NT2/D1 (cell line): ENCODE data around the gene ITPR2.
"Not testable (repeated sequence)": the region's sequence is repeated elsewhere in the genome, so short reads cannot be mapped to it uniquely, and the experiment has no call there.

ENCODE experiments used
- DNase-seq: peaks from one replicate; pipeline ENCODE4 v3.0.0-alpha.2; 2011; ENCODE audit warnings: low read depth, low spot score
- H3K27me3 ChIP-seq: 2 replicates; pipeline ENCODE4 v1.6.0; 2011; ENCODE audit warnings: mild to moderate bottlenecking; ENCODE audit not compliant: insufficient read length, insufficient read depth
- H3K36me3 ChIP-seq: 2 replicates; pipeline ENCODE4 v1.6.1; 2011; ENCODE audit warnings: mild to moderate bottlenecking, low read length, mixed read lengths; ENCODE audit not compliant: insufficient read depth, insufficient read length
- H3K4me1 ChIP-seq: 2 replicates; pipeline ENCODE4 v1.5.1; 2011; ENCODE audit not compliant: insufficient read depth, insufficient read length
- H3K4me3 ChIP-seq: 2 replicates; pipeline ENCODE4 v1.5.1; 2011; ENCODE audit warnings: low read depth; ENCODE audit not compliant: insufficient read length
- H3K9ac ChIP-seq: 2 replicates; pipeline ENCODE4 v1.6.0; 2011; ENCODE audit warnings: low read depth; ENCODE audit not compliant: insufficient read length
- H3K9me3 ChIP-seq: 2 replicates; pipeline ENCODE4 v1.5.1; 2011; ENCODE audit warnings: mild to moderate bottlenecking, low read length; ENCODE audit not compliant: insufficient read depth
- SUZ12 ChIP-seq: IDR thresholded peaks from 2 replicates; pipeline ENCODE4 v1.6.1; 2011; ENCODE audit not compliant: insufficient read length, insufficient read depth; ENCODE audit errors: extremely low read depth
- YY1 ChIP-seq: IDR thresholded peaks from 2 replicates; pipeline ENCODE4 v1.6.1; 2011; ENCODE audit not compliant: insufficient read length, insufficient read depth
- ZNF274 ChIP-seq: IDR thresholded peaks from 2 replicates; pipeline ENCODE4 v1.6.1; 2011; ENCODE audit warnings: mild to moderate bottlenecking, low read depth, low read length

Gene ITPR2

DNA sequence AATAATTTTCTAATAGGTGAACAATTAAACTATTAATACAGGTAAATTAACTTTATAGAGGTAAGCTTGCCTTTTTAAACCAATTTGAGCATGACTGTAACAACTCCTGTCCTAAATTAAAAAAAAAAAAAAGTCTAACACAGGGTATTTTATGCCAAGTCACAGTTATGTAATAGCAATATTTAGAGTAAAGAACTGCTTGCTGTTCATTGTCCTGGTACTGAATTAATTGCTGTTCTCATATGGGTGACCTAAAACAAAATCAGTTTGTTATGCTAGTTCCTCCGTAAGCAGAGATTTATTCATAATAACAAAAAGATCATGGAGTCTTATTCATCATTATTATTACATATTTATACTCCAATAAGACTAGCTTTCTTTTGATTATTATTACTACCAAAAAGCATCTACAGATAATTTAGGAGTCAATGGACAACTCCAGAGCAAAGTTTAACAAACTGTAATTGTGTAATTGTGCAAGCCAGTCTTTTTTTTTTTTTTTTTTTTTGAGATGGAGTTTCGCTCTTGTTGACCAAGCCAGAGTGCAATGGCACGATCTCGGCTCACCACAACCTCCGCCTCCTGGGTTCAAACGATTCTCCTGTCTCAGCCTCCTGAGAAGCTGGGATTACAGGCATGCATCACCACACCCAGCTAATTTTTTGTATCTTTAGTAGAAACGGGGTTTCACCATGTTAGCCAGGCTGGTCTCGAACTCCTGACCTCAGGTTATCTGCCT is 98.3 kb downstream of the ITPR2 start:
- peaks cover 8% of the 10 kb centered on the region; the same call in 1 of the 2 replicates for H3K9me3 ChIP-seq
- H3K4me3 ChIP-seq = no peak overlapping the region
- no peaks in the 10 kb centered on the region for H3K27me3 ChIP-seq
- no peak for DNase-seq
- H3K4me1 ChIP-seq = no peaks in the 10 kb centered on the region
- TF ChIP-seq ZNF274 (no peak), SUZ12 (no peak), YY1 (no peak)
- no peaks in the 10 kb centered on the region for H3K36me3 ChIP-seq
- no peak overlapping the region for H3K9ac ChIP-seq

DNA sequence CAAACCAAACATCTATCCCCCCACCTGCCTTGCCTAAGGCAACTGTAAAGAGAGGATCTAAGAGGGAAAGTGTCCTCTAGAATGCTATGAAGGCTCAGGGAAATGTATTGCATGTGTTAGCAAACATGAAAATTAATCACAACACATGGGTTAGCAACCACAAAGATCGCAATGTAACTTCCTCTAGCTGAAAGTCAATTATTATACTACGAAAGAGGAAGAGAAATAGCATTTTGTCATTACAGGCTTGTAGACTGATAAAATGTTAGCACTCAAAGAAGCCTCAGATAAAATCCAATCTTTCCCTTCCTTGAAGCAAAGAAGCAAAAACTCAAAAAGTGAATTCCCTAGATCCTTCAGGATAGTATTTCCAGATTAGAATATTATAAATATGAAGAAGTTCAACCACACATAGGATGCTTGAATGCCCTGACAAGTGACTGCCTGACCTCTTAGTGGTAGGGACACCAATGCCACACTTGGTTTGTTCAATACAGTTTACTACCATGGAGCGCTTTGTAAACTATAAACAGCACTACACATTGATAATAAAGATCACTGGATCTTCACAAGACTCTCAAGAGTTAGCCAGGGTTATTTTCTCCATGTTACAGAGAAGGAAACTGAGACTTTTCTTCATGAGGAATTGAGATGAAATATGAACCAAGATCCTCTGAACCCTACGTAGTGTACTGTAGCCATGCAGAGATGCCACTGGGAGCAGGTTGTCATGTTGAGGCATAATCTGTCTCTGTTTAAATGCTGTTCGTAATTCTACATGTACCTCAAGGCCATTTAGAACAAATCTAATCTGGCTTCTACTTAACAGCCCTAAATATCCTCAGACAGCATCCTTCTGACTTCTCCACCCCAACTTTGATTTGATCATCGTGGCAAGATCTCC is 100.7 kb downstream of the ITPR2 start:
- peaks cover 4% of the 10 kb centered on the region; the same call in 1 of the 2 replicates for H3K9me3 ChIP-seq
- no peak for DNase-seq
- no peak overlapping the region for H3K4me3 ChIP-seq
- H3K27me3 ChIP-seq = no peaks in the 10 kb centered on the region
- H3K4me1 ChIP-seq = no peaks in the 10 kb centered on the region
- H3K36me3 ChIP-seq = no peaks in the 10 kb centered on the region
- H3K9ac ChIP-seq = no peak overlapping the region
- TF ChIP-seq SUZ12 (no peak), YY1 (no peak), ZNF274 (no peak)

DNA sequence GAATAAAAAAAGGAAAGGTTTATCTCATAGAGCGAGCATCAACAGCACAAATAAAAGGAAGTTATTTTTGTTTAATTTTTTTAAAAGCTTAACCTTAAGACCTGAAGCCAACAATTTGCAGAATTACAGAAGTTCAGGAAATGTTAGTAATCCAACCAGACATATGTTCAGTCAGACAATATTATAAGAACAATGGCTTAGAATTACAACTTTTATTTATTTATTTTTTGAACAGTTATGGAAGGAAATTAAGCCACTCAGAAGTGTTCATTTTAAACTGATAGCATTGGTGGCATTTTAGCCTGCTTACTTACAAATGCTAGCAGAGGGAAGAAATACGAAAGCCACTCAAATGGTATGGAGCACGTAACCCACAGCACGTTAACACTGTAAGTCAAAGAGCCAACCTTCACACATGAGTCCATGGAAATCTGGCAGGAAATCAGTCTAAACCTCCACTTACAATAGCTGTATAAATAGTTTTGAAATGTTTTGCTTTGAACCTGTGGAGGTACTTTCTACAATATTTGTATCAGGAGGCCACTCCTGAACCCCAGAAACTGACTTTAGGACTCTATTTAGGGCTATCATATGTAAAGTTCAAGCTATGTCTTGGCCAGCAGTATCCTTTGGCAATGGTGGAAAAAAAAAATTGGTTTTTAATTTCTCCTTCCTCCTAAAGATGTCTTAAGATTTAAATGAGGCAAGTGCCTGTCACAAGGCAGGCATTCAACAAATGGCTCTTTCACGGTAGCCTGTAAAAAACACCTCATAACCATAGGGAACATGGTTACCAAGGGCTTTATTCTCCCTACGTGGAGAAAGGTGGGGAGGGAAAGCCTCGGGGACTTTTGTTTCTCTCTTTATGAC is 102.3 kb downstream of the ITPR2 start:
- DNase-seq = no peak
- H3K4me3 ChIP-seq = no peak overlapping the region
- no peaks in the 10 kb centered on the region for H3K36me3 ChIP-seq
- H3K4me1 ChIP-seq = no peaks in the 10 kb centered on the region
- TF ChIP-seq ZNF274 (no peak), SUZ12 (no peak), YY1 (no peak)
- peaks cover 4% of the 10 kb centered on the region; the same call in 1 of the 2 replicates for H3K9me3 ChIP-seq
- H3K27me3 ChIP-seq = no peaks in the 10 kb centered on the region
- H3K9ac ChIP-seq = no peak overlapping the region

DNA sequence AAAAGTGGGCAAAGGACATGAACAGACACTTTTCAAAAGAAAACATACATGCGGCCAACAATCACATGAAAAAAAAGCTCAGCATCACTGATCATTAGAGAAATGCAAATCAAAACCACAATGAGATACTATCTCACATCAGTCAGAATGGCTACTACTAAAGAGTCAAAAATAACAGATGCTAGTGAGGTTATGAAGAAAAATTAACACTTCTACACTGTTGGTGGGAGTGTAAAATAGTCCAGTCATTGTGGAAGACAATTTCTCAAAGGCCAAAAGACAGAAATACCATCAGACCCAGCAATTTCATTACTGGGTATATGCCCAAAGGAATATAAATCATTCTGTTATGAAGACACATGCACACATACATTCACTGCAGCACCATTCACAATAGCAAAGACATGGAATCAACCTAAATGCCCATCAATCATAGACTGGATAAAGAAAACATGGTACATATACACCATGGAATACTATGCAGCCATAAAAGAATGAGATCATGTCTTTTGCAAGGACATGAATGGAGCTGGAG is 103.8 kb downstream of the ITPR2 start:
- not testable (repeated sequence) for H3K36me3 ChIP-seq, H3K9ac ChIP-seq, DNase-seq, H3K9me3 ChIP-seq, H3K27me3 ChIP-seq, H3K4me1 ChIP-seq, H3K4me3 ChIP-seq

DNA sequence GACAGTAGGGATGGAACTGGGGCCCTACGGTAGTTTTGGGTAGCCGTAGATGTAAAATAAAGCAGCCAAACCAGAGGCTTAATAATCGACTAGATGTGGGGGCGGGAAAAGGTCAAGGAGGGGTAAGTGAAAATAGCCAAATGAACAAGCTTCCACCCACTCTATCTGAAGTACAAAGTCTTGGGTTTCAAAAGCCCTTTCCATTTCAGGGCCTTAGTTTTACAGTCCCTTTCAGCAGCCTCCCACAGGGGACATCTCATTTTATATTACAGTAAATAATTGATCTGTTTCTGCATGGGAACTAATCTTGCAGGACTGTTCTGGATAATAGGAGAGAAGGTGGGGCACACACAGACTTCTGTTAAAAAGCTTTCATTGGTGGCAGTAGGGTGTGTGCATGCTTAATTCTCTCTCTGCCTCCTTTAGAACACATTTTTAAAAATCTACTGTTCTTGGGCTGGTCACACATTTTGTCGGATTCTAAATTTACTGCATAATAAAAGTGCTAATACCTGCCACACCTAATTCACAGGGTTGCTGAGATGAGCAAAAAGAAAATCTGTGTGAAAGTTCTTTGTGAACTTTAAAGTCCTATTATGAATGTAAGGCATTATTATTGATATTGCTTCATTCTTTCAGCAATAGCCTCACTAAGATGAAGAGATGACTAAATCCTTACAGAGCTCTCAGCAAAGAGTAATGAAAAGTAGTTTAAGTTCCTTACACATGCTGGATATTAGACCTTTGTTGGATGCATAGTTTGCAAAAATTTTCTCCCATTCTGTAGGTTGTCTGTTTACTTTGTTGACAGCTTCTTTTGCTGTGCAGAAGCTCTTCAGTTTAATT is 104.6 kb downstream of the ITPR2 start:
- Histone ChIP-seq H3K4me1 (no peaks in the 10 kb centered on the region), H3K9me3 (peaks cover 4% of the 10 kb centered on the region; the same call in 1 of the 2 replicates), H3K4me3 (no peak overlapping the region), H3K9ac (no peak overlapping the region), H3K27me3 (no peaks in the 10 kb centered on the region), H3K36me3 (no peaks in the 10 kb centered on the region)
- TF ChIP-seq ZNF274 (no peak), YY1 (no peak), SUZ12 (no peak)
- DNase-seq = no peak

DNA sequence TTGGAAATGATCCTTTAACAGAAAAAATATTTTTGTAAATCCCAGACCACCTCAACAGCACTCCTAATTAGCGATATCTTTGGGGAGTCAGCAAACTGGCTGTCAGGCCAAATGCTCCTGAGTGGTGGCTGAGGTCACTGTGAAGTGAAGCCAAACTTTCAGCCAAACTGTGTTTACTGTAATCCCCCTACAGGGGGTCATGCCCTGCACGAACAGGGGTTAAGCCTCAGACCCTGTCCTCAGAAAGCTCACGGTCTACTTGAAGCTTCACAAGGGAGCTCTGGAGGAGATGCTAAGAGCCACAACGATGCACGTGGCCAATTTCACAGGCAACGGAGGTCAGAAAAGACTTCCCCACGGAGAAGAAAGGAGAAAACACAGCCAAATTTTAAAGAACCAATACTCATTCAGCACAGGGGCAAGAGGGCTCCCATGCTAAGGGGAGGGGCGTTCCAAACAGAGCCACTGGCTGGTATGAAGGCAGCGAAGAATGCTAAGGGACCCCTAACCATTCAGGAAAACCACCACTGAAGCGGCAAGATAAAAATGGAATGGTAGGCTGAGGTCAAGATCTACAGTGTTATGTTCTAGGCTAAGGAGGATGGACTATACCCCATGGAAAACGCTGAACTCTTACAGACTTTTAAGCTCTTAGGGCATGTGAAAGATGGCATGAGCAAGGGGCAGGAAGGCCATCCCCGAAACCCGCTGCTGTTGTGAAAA is 105.4 kb downstream of the ITPR2 start:
- no peak overlapping the region for H3K9ac ChIP-seq
- no peak overlapping the region for H3K4me3 ChIP-seq

More for the DNA sequence above, 105.4 kb downstream of the ITPR2 start:
- no peak for DNase-seq
- H3K4me1 ChIP-seq = no peaks in the 10 kb centered on the region
- H3K9me3 ChIP-seq = peaks cover 4% of the 10 kb centered on the region; the same call in 1 of the 2 replicates
- no peaks in the 10 kb centered on the region for H3K36me3 ChIP-seq
- H3K27me3 ChIP-seq = no peaks in the 10 kb centered on the region
- no peak for TF ChIP-seq ZNF274
- TF ChIP-seq YY1 = no peak
- no peak for TF ChIP-seq SUZ12
